GM06990 (cell line): Measurements from ENCODE around the gene ZNF398.

ENCODE experiments used
- DNase-seq: peaks from one replicate; pipeline ENCODE4 v3.0.0-alpha.2; 2011; ENCODE audit not compliant: insufficient read length; ENCODE audit errors: extremely low read depth
- H3K27me3 ChIP-seq: replicated peaks from 2 replicates; pipeline ENCODE4 v1.6.0; 2011; ENCODE audit warnings: low read length; ENCODE audit not compliant: control insufficient read depth, insufficient read depth
- H3K36me3 ChIP-seq: 2 replicates; pipeline ENCODE4 v1.5.1; 2011; ENCODE audit warnings: low read length; ENCODE audit not compliant: control insufficient read depth, insufficient read depth
- H3K4me3 ChIP-seq: replicated peaks from 2 replicates; pipeline ENCODE4 v1.5.1; 2011; ENCODE audit warnings: low read depth, mild to moderate bottlenecking, control low read depth, low read length
- TF ChIP-seq, protein P1 (sequence below): IDR thresholded peaks from 2 replicates; pipeline ENCODE4 v1.5.1; 2011; ENCODE audit warnings: low read length, control low read depth, mild to moderate bottlenecking, inconsistent platforms; ENCODE audit not compliant: insufficient read depth, poor library complexity, severe bottlenecking

Gene ZNF398

DNA sequence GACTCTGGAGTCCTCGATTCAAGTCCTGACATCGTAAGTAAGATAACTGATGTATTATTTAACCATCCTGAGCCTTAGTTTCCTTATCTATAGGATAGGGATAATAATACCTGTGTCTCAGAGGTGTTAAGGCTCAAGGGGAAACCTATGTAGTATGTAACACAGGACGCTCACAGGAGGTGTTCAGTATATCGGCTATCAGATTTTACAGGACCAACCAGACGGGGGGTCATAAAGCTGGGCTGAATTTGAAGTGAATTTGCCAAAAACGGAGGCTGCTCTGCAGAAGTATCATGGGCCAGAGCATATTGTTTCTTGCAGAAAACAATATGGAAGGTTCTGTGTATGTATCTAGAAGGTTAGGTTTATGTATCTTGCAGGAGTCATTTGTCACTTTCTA is 37.0 kb downstream of the ZNF398 start:
- no peaks in the 10 kb centered on the region for H3K27me3 ChIP-seq
- H3K4me3 ChIP-seq = no peak overlapping the region
- TF ChIP-seq, protein P1, sequence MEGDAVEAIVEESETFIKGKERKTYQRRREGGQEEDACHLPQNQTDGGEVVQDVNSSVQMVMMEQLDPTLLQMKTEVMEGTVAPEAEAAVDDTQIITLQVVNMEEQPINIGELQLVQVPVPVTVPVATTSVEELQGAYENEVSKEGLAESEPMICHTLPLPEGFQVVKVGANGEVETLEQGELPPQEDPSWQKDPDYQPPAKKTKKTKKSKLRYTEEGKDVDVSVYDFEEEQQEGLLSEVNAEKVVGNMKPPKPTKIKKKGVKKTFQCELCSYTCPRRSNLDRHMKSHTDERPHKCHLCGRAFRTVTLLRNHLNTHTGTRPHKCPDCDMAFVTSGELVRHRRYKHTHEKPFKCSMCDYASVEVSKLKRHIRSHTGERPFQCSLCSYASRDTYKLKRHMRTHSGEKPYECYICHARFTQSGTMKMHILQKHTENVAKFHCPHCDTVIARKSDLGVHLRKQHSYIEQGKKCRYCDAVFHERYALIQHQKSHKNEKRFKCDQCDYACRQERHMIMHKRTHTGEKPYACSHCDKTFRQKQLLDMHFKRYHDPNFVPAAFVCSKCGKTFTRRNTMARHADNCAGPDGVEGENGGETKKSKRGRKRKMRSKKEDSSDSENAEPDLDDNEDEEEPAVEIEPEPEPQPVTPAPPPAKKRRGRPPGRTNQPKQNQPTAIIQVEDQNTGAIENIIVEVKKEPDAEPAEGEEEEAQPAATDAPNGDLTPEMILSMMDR = no peak
- peaks cover 1% of the 10 kb centered on the region for H3K36me3 ChIP-seq
- DNase-seq = no peak

DNA sequence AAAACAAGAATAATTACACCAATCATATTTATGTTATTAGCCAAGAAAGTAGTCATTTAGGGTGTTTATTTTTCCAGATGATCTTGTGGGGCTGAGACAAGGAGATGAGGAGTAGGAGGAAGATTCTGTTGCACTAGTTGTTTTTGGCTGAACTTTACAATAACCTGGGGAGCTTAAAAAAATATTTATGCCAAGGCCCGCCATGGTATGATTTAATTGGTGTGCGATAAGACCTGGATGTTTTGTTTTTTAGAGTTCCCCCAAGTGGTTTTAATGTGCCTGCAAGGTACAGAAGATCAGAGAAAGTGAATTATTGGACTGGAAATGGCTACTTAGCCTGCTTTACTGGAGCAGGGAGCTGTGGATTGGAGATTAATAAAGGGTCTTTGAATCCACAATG is 41.0 kb downstream of the ZNF398 start:
- TF ChIP-seq, protein P1 = no peak
- Histone ChIP-seq H3K36me3 (no peaks in the 10 kb centered on the region), H3K27me3 (no peaks in the 10 kb centered on the region), H3K4me3 (no peak overlapping the region)
- no peak for DNase-seq

DNA sequence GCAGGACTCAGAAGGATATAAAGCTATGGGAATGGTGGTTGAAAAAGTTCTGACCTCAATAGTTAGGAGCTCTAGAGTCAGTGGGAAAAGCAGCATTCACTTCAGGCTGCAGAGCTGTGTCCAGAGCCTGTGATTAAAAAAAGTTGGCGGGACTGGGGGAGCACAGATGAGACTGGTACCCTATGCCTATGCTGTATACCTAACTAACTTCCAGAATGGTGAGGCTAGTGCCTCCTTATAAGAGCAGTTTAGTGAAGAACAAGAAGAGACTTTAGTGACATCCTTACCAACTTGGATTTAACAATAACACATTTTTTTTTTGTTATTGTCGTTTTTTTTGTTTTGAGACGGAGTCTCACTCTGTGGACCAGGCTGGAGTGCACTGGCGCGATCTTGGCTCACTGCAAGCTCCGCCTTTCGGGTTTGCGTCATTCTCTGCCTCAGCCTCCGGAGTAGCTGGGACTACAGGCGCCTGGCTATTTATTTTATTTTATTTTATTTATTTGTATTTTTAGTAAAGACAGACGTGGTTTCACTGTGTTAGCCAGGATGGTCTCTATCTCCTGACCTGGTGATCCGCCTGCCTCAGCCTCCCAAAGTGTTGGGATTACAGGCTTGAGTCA is 41.5 kb downstream of the ZNF398 start:
- TF ChIP-seq, protein P1 = no peak
- Histone ChIP-seq H3K4me3 (no peak overlapping the region), H3K36me3 (no peaks in the 10 kb centered on the region), H3K27me3 (no peaks in the 10 kb centered on the region)
- DNase-seq = no peak

DNA sequence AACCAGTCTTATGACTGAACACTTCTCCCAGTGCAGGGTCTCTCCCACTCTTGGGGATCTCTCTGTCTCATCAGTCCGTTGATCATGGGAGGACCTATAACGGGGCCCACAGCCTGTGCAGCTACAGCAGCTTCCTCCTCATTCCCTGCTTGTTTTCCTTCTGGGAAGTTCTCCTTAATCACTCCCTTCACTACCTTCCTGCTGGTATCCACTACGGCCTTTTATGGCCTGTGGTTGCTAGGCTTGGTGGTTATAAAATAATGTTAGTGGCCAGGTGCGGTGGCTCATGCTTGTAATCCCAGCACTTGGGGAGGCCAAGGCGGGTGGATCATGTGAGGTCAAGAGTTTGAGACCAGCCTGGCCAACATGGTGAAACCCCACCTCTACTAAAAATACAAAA is 44.6 kb downstream of the ZNF398 start:
- no peak for DNase-seq
- Histone ChIP-seq H3K4me3 (no peak overlapping the region), H3K27me3 (no peaks in the 10 kb centered on the region), H3K36me3 (no peaks in the 10 kb centered on the region)
- TF ChIP-seq, protein P1 = no peak

DNA sequence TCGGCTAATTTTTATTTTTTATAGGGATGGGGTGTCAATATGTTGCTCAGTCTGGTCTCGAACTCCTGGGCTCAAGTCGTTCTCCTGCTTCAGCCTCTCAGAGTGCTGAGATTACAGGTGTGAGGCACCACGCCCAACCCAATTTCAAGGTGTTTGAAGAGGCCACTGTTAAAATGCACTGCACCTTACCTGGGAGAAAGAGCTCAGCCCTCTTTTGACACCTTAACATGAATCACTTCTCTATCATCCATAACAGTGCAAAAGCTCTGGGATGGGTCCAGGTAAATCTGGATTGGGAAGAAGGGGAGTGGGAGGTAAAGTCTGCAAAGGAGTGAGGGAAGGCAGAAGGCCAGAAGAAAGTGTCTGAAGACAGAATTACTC is 47.5 kb downstream of the ZNF398 start:
- Histone ChIP-seq H3K36me3 (peaks cover 6% of the 10 kb centered on the region), H3K4me3 (peak overlapping the region; percentile 89), H3K27me3 (no peaks in the 10 kb centered on the region)
- no peak for DNase-seq
- TF ChIP-seq, protein P1 = no peak
